H1 (cell line): ENCODE measurements around the gene NEUROD6. TPM values are rescaled to one million over a fixed set of nuclear protein-coding genes. Genes with fewer than 3 reads are reported as not detected.

Source experiments
- CTCF ChIA-PET: fragments of 300-600 bp; sonication (Branson Sonifier 250); formaldehyde crosslinking; loops from one replicate; lab custom pipeline; 2021; ENCODE audit not compliant: partially characterized antibody; lab: Charles Lee
- POLR2A ChIA-PET: fragments of 300-600 bp; sonication (Branson Sonifier 250); formaldehyde crosslinking; loops from one replicate; lab custom pipeline; 2021; ENCODE audit warnings: inconsistent platforms; ENCODE audit not compliant: partially characterized antibody; lab: Charles Lee
- DNase-seq, 2 experiments: peaks; one replicate each; pipeline versions ENCODE4 v3.0.0 to v3.0.0-alpha.2; 2010 to 2022; ENCODE audit warnings: low spot score in 2 of 2, low read depth in 1 of 2, mixed read lengths in 1 of 2
- FAIRE-seq: peaks from 2 replicates; lab custom pipeline; 2011; peaks lifted over from hg19 to GRCh38; lab: Jason Lieb, UNC
- H2AFZ ChIP-seq: 2 replicates; pipeline ENCODE4 v1.8.1; 2012; ENCODE audit warnings: low read length, inconsistent platforms
- H2AK5ac ChIP-seq: 2 replicates; pipeline ENCODE4 v1.6.1; 2013; ENCODE audit warnings: low read depth, low read length
- H2BK120ac ChIP-seq: replicated peaks from 2 replicates; pipeline ENCODE3; 2013; ENCODE audit warnings: low read depth, low read length, inconsistent platforms
- H2BK12ac ChIP-seq: 2 replicates; pipeline ENCODE4 v1.6.1; 2013; ENCODE audit warnings: low read depth, low read length
- H2BK15ac ChIP-seq: 2 replicates; pipeline ENCODE4 v1.6.1; 2013; ENCODE audit warnings: low read length
- H2BK20ac ChIP-seq: 2 replicates; pipeline ENCODE4 v1.6.1; 2013; ENCODE audit warnings: low read length
- H2BK5ac ChIP-seq: 2 replicates; pipeline ENCODE4 v1.6.1; 2013; ENCODE audit warnings: low read depth, low read length
- H3K14ac ChIP-seq: 2 replicates; pipeline ENCODE4 v1.6.1; 2013; ENCODE audit warnings: inconsistent platforms; ENCODE audit not compliant: insufficient read length
- H3K18ac ChIP-seq: 2 replicates; pipeline ENCODE4 v1.6.1; 2013; ENCODE audit warnings: low read length; ENCODE audit errors: extremely low read depth
- H3K23ac ChIP-seq: 2 replicates; pipeline ENCODE4 v1.6.1; 2013; ENCODE audit warnings: inconsistent platforms; ENCODE audit not compliant: insufficient read length
- H3K23me2 ChIP-seq: 2 replicates; pipeline ENCODE4 v1.6.1; 2013; ENCODE audit warnings: low read depth, low read length
- H3K27ac ChIP-seq: 2 replicates; pipeline ENCODE4 v1.6.1; 2011; ENCODE audit warnings: low read depth, low read length, inconsistent platforms
- H3K27me3 ChIP-seq, 4 experiments: replicated peaks in 1 of 4; 1 replicate in 1 of 4; 2 replicates in 3 of 4; pipeline versions ENCODE4 v1.6.1 to v1.8.1; 2011 to 2013; ENCODE audit warnings: low read length in 3 of 4, mild to moderate bottlenecking in 3 of 4, inconsistent platforms in 2 of 4, mixed read lengths in 2 of 4, moderate library complexity in 1 of 4; ENCODE audit not compliant: control insufficient read depth in 3 of 4, insufficient read depth in 3 of 4; ENCODE audit errors: extremely low read depth in 1 of 4
- H3K36me3 ChIP-seq, 4 experiments: 2 replicates each; pipeline versions ENCODE4 v1.6.1 to v1.8.1; 2011 to 2013; ENCODE audit warnings: mild to moderate bottlenecking in 4 of 4, low read length in 3 of 4, moderate library complexity in 2 of 4, control low read depth in 1 of 4, inconsistent platforms in 1 of 4; ENCODE audit not compliant: insufficient read depth in 4 of 4, control insufficient read depth in 2 of 4
- H3K4ac ChIP-seq: replicated peaks from 2 replicates; pipeline ENCODE3; 2013; ENCODE audit warnings: low read length, low read depth, mixed read lengths, inconsistent platforms; ENCODE audit not compliant: insufficient read length
- H3K4me1 ChIP-seq, 4 experiments: replicated peaks in 1 of 4; 1 replicate in 1 of 4; 2 replicates in 3 of 4; pipeline versions ENCODE4 v1.6.1 to v1.8.1; 2011 to 2013; ENCODE audit warnings: low read length in 3 of 4, inconsistent platforms in 2 of 4, mixed read lengths in 1 of 4; ENCODE audit not compliant: insufficient read depth in 4 of 4, control insufficient read depth in 3 of 4
- H3K4me2 ChIP-seq, 2 experiments: 2 replicates each; pipeline versions ENCODE4 v1.6.1 to v1.8.1; 2011 to 2013; ENCODE audit warnings: low read depth in 2 of 2, low read length in 2 of 2, control low read depth in 1 of 2, inconsistent platforms in 1 of 2, mild to moderate bottlenecking in 1 of 2; ENCODE audit not compliant: insufficient read depth in 1 of 2
- H3K4me3 ChIP-seq, 4 experiments: fragments of 200-600, 300-600 bp in 1 of 4; sonication (generic), shearing (Covaris generic), sonication (Bioruptor Twin) in 1 of 4; 2 replicates each; pipeline versions ENCODE4 v1.5.1 to v1.8.1; 2011 to 2016; ENCODE audit warnings: low read length in 4 of 4, low read depth in 3 of 4, control low read depth in 2 of 4, inconsistent platforms in 2 of 4, mild to moderate bottlenecking in 2 of 4, mixed read lengths in 1 of 4, moderate library complexity in 1 of 4; ENCODE audit not compliant: insufficient read depth in 2 of 4; ENCODE audit errors: extremely low read depth in 1 of 4
- H3K56ac ChIP-seq: replicated peaks from 2 replicates; pipeline ENCODE3; 2013; ENCODE audit warnings: low read depth, mild to moderate bottlenecking, mixed read lengths, low read length, inconsistent platforms; ENCODE audit not compliant: insufficient read length
- H3K79me1 ChIP-seq: 2 replicates; pipeline ENCODE4 v1.6.1; 2013; ENCODE audit warnings: low read depth, low read length, control low read depth
- H3K79me2 ChIP-seq, 2 experiments: 2 replicates each; pipeline versions ENCODE4 v1.6.1 to v1.8.1; 2012 to 2013; ENCODE audit warnings: low read length in 2 of 2, mild to moderate bottlenecking in 2 of 2, inconsistent platforms in 1 of 2; ENCODE audit not compliant: insufficient read depth in 2 of 2, control insufficient read depth in 1 of 2
- H3K9ac ChIP-seq, 4 experiments: replicated peaks in 1 of 4; 1 replicate in 1 of 4; 2 replicates in 3 of 4; pipeline versions ENCODE4 v1.6.1 to v1.8.1; 2011 to 2013; ENCODE audit warnings: low read depth in 3 of 4, low read length in 3 of 4, control low read depth in 2 of 4, mild to moderate bottlenecking in 2 of 4, moderate library complexity in 2 of 4, inconsistent platforms in 1 of 4; ENCODE audit errors: extremely low read depth in 1 of 4
- H3K9me3 ChIP-seq, 2 experiments: 2 replicates each; pipeline versions ENCODE4 v1.6.1 to v1.8.1; 2012 to 2013; ENCODE audit warnings: mild to moderate bottlenecking in 2 of 2, moderate library complexity in 2 of 2, control low read depth in 1 of 2, inconsistent platforms in 1 of 2, low read depth in 1 of 2, low read length in 1 of 2, mixed read lengths in 1 of 2; ENCODE audit not compliant: insufficient read depth in 2 of 2
- H4K20me1 ChIP-seq, 2 experiments: replicated peaks in 1 of 2; 2 replicates each; pipeline versions ENCODE3 to v1.8.1; 2011 to 2013; ENCODE audit warnings: inconsistent platforms in 2 of 2, low read length in 2 of 2, mild to moderate bottlenecking in 1 of 2; ENCODE audit not compliant: insufficient read depth in 2 of 2, control insufficient read depth in 1 of 2
- H4K5ac ChIP-seq: 2 replicates; pipeline ENCODE4 v1.6.1; 2013; ENCODE audit warnings: low read length, low read depth, mixed read lengths, inconsistent platforms; ENCODE audit not compliant: insufficient read length
- H4K8ac ChIP-seq: 2 replicates; pipeline ENCODE4 v1.8.0; 2013; ENCODE audit warnings: mild to moderate bottlenecking, moderate library complexity, low read length, inconsistent platforms; ENCODE audit not compliant: insufficient read depth; ENCODE audit errors: extremely low read depth
- H4K91ac ChIP-seq: replicated peaks from 2 replicates; pipeline ENCODE3; 2013; ENCODE audit warnings: low read length, mixed read lengths, inconsistent platforms; ENCODE audit not compliant: insufficient read length
- BCL11A ChIP-seq, 2 experiments: IDR thresholded peaks; one replicate each; pipeline ENCODE4 v1.6.1; 2011; ENCODE audit warnings: low read depth in 2 of 2, low read length in 2 of 2, mild to moderate bottlenecking in 2 of 2
- CHD1 ChIP-seq: IDR thresholded peaks from 2 replicates; pipeline ENCODE4 v1.6.1; 2012; ENCODE audit warnings: low read depth, low read length, improper control_type of control experiment
- HDAC6 ChIP-seq: IDR thresholded peaks from one replicate; pipeline ENCODE4 v1.7.1; 2012; ENCODE audit warnings: low read depth, mild to moderate bottlenecking, inconsistent platforms, low read length, moderate library complexity
- MAFK ChIP-seq: IDR thresholded peaks from 2 replicates; pipeline ENCODE4 v1.6.1; 2012; ENCODE audit warnings: low read depth, mild to moderate bottlenecking, improper control_type of control experiment, low read length
- RBBP5 ChIP-seq: IDR thresholded peaks from 2 replicates; pipeline ENCODE4 v1.7.1; 2012; ENCODE audit warnings: low read depth, mild to moderate bottlenecking, inconsistent platforms, low read length, moderate library complexity, borderline replicate concordance
- SIN3A ChIP-seq, 2 experiments: IDR thresholded peaks in 1 of 2; conservative IDR thresholded peaks in 1 of 2; 2 replicates each; pipeline ENCODE4 v1.6.1; 2011 to 2012; ENCODE audit warnings: low read length in 2 of 2, improper control_type of control experiment in 1 of 2, low read depth in 1 of 2, mild to moderate bottlenecking in 1 of 2
- TEAD4 ChIP-seq: IDR thresholded peaks from 2 replicates; pipeline ENCODE4 v1.6.1; 2012; ENCODE audit warnings: low read depth, low read length, inconsistent platforms, mixed read lengths
- WGBS, 2 experiments: shearing (Covaris generic) in 1 of 2; methylation state at CpG; one replicate each; pipeline versions ENCODE4 v1.1.6 to v1.1.7; 2013 to 2015; ENCODE audit warnings: low lambda C conversion rate in 2 of 2, mixed read lengths in 2 of 2, inconsistent platforms in 1 of 2, low coverage in 1 of 2, missing lambda C conversion rate in 1 of 2; ENCODE audit not compliant: insufficient replicate concordance in 2 of 2, insufficient coverage in 1 of 2, insufficient read length in 1 of 2; ENCODE audit errors: extremely low coverage in 1 of 2, missing lambda C conversion rate in 1 of 2; 5-methylcytosine and 5-hydroxymethylcytosine counted together
- polyA plus RNA-seq, 7 experiments: library from polyadenylated mRNA; depleted of rRNA in 3 of 7; stranded (reverse) in 5 of 7; unstranded in 2 of 7; fragments of >200 nt in 5 of 7; fragments of 200-250 nt in 2 of 7; gene quantifications; 1 replicate in 5 of 7; 2 replicates in 1 of 7; 4 replicates in 1 of 7; pipeline versions ENCODE4 v1.2.1 to v1.2.3, GENCODE V29; 2011 to 2013; ENCODE audit warnings: missing spikeins in 2 of 7, mixed read lengths in 2 of 7
- total RNA-seq: library from RNA; stranded (reverse); fragmentation: NEBNext Ultra II Directional; extraction: Animal tissue kit (Norgen Biotek cat#: 25700); gene quantifications from 2 replicates; pipeline ENCODE4 v1.2.1, GENCODE V29; 2021

NEUROD6 gene
- total and polyA plus RNA-seq, 2 of the 8 experiments (the other 6 are each of a cell fraction or from before 2014, with no cell fraction given), result not detected

DNA sequence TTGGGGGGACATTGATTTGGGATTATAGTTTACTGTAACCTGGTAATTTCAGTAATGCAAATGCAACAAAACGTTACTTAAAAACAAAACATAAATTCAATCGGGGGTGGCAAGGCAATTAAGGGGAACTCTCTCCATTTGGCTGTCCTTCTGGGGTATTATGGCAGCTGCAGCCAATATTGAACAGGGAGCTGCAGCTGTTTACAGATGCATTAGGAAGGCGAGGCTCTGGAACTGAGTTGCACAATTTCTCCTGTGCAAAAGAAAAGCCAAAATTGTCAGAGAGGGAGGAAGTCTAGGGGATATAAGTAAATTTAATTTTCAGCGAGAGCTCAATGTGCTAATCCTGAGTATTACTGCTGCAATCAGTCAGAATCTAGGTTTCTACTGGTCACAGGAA lies 36.1 kb downstream of the NEUROD6 start:
- Histone ChIP-seq H3K23me2 (no peaks in the 10 kb centered on the region; the same call in 1 of the 2 replicates), H2BK12ac (no peak overlapping the region), H3K36me3 (no peaks in the 10 kb centered on the region), H3K4me1 (no peaks in the 10 kb centered on the region), H3K4me2 (no peak overlapping the region), H3K79me2 (no peaks in the 10 kb centered on the region), H3K4ac (no peak overlapping the region), H2BK120ac (no peak overlapping the region), H4K91ac (no peak overlapping the region), H3K27ac (no peak overlapping the region), H3K27me3 (no peaks in the 10 kb centered on the region), H3K23ac (no peak overlapping the region), H3K14ac (no peak overlapping the region), H4K8ac (no peak overlapping the region), H2BK15ac (no peak overlapping the region), H2BK5ac (no peak overlapping the region), H2AK5ac (no peak overlapping the region), H3K79me1 (no peaks in the 10 kb centered on the region), H3K9me3 (no peaks in the 10 kb centered on the region), H3K9ac (no peak overlapping the region), H3K56ac (no peak overlapping the region), H2BK20ac (no peak overlapping the region), H4K20me1 (no peaks in the 10 kb centered on the region), H4K5ac (no peak overlapping the region), H2AFZ (no peak overlapping the region), H3K18ac (no peak overlapping the region), H3K4me3 (no peak overlapping the region)
- TF ChIP-seq TEAD4 (no peak), SIN3A (conservative IDR thresholded peaks at IDR 0.05 in 1 of 2, IDR thresholded peaks at IDR 0.05 in 1 of 2; ENCODE audit: low read depth in 1 of 2, low read length in 2 of 2) (no peak), RBBP5 (no peak), BCL11A (IDR thresholded peaks at IDR 0.05; ENCODE audit: low read depth in 2 of 2, low read length in 2 of 2) (no peak), CHD1 (no peak), HDAC6 (no peak), MAFK (no peak)
- DNase-seq (no peak), FAIRE-seq (no peak)
- WGBS, 2 experiments, result 79% methylated on average over 4 of the region's 4 CpGs; no CpG with 5 or more reads in 1 of the 2 experiments
- ChIA-PET CTCF (interaction anchor here (0.8 to 1.5 kb wide), 5 partner anchors 18 to 329 kb away, joined by 3 to 5 read pairs (median 4); no protein-coding TSS in a partner anchor), POLR2A (no interaction called here)
